NCI-H2107 treated with DMSO at 0.1 percent for 48 hours (cell line): ENCODE results near the gene SH2D3A.
"Not testable (repeated sequence)": the region's sequence is repeated elsewhere in the genome, so short reads cannot be mapped to it uniquely, and the experiment has no call there.

Experiments used
- DNase-seq: peaks from one replicate; lab custom pipeline; 2025; ENCODE audit not compliant: unreplicated experiment; lab: John Stamatoyannopoulos, UW

Gene SH2D3A

DNA sequence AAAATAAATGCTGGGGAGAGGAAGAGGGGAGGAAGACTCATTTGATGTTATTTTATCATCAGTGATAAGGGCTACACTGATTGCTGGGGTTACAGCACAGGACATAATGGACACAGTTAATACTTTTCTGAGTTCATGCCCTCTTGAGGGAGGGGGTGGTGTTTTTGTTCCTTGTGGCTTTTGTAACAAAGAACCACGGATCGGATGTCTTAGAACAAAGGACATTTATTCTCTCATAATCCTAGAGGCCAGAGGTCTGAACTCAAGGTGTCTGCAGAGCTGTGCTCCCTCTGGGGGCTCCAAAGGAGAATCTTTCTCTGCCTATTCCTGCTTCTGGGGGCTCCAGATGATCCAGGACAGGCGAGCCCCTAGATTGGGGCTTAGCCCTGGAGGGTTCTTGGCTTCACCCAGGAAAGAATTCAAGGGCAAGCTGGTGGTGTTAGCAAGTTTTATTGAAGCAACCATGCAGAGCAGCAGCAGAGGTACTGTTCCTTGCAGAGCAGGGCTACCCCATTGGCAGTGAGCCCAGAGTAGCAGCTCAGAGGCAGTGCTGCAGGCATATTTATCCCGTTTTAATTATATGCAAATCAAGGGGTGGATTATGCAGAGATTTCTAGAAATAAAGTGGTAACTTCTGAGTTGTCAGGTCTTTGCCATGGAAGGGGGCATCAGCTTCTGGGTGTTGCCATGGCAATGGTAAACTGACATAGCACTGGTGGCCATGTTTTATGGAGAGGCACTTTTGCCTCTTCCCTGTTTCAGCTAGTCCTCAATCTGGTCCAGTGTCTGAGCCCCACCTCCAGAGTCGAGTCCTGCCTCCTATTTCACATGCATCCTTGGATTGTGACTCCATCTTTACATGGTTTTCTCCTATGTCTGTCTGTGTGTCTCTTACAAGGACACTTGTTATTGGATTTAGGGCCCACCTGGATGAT lies 23.2 kb upstream of the SH2D3A start:
- no peak for DNase-seq

DNA sequence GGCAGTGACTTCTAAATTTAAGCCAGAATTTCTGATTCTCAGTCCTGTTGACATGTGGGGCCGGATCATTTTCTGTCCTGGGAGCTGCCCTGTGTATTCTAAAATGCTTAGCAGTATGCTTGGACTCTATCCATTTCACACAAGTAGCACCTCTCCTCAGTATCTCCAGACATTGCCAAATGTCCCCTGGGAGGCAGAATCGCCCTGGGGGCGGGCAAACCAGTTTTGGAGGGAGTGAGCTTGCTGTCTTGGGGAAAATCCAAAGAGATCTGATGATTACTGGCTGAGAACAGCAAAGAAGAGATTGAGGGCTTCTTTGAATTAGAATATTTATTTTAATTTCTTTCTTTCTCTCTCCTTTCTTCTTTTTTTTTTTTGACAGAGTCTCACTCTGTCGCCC lies 21.7 kb upstream of the SH2D3A start:
- no peak for DNase-seq

DNA sequence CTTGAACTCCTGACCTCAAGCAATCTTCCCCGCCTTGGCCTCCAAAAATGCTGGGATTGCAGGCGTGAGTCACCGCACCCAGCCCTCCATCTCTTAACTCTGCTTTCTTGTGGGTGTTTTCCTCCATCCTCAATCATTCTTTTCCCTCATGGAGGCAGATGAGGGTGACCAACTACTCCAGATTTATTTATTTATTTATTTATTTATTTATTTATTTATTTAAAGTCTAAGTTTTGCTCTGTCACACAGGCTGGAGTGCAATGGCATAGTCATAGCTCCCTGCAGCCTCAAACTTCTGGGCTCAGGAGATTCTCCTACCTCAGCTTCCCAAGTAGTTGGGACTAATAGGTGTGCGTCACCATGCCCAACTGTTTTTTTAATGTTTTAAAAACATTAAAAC lies 20.2 kb upstream of the SH2D3A start:
- DNase-seq = no peak

DNA sequence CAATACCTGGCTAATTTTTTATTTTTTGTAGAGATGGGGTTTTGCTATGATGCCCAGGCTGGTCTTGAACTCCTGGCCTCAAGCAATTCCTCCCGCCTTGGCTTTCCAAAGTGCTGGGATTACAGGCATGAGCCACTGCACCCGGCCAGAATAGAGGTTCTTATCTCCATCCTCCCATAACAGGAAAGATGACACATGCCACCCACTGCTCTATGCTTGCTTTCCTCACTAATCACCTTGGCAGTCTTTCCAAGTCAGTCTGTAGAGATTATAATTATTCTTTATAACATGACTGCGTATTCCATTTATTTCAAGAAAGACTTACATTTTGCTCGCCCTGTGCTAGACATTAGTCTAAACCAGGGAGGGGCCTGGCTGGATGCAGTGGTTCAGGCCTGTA lies 12.0 kb upstream of the SH2D3A start:
- no peak for DNase-seq

DNA sequence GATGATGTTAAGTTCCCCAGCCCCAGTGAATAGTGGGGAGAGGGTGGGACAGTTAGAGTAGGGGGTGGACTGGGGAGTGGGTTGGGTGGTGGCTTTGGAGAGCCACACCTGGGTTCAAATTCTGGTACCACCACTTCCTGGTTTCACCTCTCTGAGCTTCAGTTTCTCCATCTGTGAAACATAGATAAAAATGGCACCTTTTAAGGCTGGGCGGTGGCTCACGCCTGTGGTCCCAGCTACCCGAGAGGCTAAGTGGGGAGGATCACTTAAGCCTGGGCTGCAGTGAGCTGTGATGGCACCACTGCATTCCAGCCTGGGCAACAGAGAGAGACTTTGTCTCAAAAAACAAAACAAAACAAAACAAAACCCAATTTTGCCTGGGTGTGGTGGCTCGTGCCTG lies 11.2 kb upstream of the SH2D3A start:
- DNase-seq = no peak

DNA sequence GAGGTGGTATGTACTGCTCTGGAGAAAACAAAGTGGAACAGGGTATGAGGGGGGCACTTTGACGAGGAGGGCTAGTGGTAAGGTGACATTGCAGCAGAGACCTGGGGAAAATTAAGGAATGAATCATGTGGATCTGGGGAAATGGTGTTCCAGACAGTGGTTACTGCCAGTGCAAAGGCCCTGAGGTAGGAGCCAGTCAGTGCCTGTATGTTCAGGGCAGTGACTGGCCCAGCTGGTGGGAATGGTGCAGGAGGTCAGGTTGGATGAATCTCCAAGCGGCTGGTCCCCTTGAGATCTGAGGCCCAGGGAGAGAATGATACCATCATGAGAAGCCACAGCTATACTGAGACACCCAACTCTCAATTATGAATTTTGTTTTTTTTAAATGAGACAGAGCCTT lies 10.2 kb upstream of the SH2D3A start:
- DNase-seq = no peak

DNA sequence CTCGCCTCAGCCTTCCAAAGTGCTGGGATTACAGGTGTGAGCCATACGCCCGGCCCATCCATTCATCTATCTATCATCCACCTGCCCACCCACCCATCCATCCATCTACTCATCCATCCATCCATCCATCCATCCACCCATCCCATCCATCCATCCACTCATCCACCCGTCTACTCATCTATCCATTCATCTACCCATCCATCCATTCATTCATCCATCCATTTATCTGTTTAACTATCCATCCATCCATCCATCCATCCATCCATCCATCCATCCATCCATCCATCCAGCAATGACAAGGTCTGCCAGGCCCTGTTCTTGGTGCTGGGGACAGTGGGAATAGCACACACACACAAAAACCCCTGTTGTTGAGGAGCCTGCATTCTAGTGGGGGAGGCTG lies 9.8 kb upstream of the SH2D3A start:
- DNase-seq = no peak

DNA sequence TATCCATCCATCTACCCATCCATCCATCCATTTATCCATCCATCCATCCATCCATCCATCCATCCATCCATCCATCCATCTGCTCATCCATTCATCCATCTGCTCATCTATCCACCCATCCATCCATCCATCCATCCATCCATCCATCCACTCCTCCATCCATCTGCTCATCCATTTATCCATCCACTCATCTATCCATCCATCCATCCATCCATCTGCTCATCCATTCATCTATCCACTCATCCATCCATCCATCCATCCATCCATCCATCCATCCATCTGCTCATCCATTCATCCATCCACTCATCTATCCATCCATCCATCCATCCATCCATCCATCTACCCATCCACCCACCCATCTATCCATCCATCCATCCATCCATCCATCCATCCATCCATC lies 8.8 kb upstream of the SH2D3A start:
- DNase-seq = not testable (repeated sequence)

DNA sequence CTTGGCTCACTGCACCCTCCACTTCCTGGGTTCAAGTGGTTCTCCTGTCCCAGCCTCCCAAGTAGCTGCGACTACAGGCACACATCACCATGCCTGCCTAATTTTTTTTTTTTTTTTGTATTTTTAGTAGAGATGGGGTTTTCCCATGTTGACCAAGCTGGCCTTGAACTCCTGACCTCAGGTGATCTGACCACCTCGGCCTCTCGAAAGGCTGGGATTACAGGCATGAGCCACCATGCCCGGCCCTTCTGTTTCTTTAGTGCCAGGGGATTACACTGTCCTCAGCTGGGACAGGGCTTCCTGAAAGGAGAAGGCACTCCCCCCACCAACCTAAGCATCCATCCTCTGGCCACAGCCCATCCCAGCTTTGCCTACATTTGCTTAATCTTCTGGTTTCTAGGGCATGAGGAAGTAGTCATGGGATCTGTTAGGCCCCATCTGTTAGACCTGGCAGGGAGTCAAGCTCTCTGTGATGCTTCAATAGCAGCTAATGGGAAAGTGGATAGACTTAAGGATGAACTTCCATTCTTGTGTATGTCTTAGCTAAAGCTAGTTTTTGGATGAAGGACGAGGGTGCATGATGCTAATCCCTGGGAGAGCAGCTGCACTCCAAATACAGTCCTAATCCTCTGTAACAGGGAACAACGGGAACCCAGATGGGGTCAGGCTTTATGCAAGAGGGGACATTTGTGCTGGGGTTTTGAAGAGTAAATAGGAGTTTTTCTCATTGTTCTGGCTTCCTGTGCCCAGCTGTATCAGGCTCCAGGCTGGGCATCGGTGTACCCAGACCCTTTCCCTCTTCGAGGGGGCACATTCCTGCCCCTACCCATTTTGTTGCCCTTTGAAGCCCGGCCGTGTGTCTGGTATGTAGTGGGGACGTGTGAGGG lies 7.8 kb upstream of the SH2D3A start:
- DNase-seq = no peak

DNA sequence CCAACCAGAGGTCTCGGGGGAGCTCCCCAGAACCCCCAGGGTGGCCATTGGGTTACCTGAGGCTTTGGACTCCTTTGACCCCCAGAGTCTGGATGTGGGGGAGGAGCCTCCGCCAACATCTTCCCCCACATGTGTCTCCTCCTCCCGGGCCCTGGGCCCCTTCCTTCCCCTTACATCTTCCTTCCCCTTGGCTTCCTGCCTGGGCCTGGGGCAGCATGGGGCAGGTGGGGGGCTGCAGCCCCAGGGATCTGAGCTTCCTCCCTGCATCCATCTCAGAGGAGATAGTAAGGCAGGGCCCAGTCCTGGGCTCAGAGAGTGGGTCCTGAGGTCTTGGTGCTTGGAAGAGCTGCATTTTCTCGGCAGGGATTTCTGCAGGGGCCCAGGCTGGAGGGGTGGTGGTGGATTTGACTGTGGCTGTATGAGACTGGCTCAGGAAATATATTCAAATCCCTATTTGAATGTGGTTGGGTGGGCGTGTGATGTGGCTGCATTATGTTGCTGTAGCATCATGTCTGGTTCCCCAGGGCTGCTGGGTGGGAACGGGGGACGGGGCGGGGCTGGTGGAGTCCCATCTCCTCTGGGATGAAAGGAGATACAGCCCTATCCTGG lies 6.2 kb upstream of the SH2D3A start:
- DNase-seq = no peak

DNA sequence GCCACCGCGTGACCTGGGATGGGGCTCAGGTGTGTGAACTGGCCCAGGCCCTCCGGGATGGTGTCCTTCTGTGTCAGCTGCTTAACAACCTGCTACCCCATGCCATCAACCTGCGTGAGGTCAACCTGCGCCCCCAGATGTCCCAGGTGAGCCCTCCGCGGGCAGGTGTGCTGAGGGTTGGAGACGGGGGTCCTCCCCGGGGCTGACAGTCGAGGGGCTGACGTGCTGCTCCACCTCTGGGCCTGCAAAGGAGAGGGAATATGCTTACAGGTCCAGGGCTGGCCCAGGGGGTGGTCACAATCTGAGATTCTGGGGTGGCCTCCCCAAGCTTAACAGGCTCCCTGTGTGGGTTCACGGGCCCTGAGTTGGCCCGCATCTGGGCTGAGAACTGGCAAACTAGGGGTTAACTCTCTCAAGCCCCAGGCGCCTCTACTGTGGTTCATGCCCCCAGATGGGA lies 5.7 kb upstream of the SH2D3A start:
- no peak for DNase-seq

DNA sequence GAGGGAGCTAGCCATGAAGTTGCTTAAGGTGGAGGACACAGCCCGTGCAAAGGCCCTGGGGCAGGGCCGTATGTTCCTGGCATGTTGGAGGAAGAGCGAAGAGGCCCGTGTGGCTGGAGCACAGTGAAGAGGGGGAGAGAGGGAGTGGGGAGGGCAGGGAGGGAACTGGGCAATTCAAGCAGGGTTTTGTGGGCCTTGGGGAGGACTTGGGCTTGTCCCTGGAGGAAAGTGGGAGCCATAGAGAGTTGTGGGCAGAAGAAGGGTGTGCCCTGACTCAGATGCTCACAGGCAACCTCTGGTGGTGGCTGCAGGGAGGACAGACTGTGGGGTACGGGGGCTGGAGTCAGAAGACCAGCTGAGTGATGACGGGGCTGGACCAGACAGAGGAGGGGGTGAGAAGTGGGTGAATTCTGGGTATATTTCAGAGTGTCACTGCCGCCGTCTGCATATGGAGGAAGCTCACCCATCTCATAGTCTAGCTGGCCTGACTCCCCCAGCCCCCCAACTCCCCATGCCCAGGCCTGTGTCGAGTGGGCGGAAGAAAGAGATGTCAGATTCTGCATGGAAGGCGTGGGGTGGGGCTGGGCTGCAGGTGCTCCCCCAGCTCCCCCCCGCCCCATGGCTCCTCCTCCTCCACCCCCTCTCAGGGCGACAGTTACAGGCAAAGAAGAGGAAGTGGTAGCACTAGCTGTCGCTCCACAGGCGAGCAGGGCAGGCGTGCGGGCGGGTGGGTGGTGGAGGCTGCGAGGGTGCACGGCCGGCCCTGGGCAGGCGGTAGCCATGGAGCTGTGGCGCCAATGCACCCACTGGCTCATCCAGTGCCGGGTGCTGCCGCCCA lies 5.0 kb upstream of the SH2D3A start, which contains the start of gene VAV1:
Gene VAV1 (plus strand): TSS at position 681 of the 838 bp plus-strand sequence. CDS start 100 bp downstream, at position 781.
- no peak for DNase-seq

DNA sequence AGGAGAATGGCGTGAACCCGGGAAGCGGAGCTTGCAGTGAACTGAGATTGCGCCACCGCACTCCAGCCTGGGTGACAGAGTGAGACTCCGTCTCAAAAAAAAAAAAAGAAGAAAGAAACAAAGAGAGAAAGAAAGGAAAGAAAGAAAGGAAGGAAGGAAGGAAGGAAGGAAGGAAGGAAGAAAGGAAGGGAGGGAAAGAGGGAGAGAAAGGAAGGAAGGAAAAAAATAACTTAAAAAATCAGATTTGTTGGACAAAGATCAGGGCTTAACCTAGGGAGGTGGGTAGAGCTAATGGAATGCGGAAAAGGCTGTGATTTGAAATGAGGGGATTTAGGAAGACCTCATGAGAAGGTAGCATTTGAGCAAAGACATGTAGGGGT lies 4.4 kb upstream of the SH2D3A start:
- not testable (repeated sequence) for DNase-seq

DNA sequence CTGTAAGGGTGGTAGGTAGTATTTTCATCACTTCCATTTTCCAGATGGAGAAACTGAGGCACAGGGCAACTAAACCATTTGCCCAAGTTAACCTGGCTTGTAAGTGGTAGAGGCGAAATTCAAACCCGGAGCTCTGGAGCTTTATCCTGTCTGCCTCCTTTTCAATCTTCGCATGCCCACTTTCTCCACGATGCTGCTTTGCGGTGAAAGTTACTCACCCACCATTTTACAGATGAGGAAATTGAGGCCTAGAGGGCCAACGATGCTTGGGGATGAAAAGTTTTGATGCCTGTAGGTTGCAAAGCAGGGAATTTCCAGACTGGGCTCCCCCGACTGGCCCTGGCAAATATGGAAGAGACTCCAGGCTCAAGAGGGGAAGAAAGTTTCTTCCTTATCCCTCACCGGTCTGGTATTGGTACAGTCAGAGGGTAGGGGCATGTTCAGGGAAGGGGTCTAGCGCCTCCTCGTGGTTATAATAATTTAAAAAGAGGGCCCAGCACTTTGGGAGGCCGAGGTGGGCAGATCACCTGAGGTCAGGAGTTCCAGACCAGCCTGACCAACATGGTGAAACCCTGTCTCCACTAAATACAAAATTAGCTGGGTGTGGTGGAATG lies 1.9 kb upstream of the SH2D3A start:
- no peak for DNase-seq

DNA sequence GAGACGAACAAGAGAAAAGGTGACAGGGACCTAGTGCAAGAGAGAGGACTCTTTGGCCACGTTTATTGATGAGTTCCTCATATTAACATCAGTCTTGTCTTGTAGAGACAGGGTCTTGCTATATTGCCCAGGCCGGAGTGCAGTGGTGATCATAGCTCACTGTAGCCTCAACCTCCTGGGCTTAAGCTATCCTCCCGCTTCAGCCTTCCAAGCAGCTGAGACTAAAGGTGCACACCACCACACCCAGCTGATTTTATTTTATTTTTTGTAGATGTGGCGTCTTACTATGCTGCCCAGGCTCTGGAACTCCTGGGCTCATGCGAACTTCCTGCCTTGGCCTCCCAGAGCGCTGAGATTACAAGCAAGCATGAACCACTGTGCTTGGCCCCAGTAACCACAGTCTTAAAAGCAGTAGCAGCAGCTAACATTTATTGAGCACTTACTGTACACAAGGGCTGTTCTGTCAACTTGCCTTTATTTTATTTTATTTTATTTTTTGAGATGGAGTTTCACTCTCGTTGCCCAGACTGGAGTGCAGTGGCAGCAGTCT lies 1.1 kb upstream of the SH2D3A start:
- no peak for DNase-seq

DNA sequence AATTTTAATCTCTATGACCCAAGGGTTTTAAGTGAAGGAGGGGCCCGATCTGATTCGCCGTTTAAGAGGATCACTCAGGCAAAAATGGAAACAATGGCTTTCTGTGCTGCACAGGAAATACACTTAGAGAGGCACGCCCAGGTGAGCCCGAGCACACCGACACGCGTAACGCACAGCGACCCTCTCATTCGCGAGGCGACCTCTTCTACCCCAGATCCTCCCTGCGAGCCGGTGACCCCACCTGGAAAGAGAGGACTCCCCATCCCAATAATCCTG lies 216 bp downstream of the SH2D3A start:
- DNase-seq = no peak

DNA sequence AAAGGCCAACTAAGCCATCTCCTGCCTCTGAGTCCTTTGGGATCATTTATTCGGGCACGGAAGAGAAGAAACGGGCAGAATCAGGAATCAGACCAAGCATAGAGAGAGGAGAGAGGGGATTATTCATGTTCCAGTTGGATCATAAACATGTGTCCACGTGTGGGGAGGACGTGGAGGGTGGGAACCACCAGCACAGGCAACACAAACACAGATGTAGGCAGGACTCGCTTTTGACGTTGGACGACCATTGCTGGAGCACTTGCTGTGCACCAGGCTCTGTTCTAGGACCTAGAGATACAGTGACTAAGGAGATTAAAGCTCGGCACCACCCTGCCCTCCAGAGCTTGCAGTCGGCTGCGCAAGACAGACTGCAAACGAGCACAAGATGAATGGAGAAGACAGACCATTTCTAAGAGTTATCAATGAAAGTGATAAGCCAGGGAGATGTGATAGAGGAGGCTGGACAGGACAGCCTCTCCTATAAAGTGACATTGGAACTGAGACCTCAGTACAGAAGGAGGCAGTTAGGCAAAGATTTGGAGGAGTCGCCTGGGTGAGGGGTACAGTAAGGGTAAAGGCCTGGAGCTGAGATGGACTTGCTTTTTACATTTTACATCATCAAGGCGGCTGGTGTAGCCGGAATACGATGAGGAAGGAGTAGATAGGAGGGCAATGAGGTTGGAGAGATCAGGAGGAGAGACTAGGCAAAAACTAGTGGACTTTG lies 716 bp downstream of the SH2D3A start:
- DNase-seq = no peak

DNA sequence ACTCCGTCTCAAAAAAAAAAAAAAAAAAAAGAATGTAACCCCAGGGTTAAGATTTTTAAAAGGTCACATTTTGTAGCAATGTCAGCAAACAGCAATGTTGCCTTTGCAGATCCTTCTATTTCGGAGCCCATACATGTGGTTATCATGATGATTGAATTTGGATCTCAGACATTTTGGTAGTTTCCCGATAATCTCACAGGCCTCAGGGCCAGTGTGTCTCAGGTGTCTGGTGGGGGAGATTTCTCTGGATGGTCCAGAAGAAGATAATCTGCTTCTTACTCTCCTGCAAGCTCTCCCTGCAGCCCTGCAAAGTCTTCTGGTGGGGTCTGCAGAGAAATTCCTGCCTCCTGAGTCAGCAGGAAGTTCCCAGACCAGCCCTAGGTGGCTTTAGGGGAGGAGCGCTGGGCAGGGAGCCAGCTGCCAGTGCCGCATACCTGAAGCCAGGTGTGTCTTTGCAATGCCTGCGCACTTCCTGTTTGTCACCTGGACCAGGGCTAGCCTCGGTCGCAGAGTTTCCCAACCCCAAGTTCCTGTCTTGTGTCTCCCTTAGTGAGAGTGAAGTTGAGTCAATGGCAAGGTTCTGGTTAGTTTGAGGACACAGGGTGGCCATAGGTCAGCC lies 1.4 kb downstream of the SH2D3A start:
- no peak for DNase-seq

DNA sequence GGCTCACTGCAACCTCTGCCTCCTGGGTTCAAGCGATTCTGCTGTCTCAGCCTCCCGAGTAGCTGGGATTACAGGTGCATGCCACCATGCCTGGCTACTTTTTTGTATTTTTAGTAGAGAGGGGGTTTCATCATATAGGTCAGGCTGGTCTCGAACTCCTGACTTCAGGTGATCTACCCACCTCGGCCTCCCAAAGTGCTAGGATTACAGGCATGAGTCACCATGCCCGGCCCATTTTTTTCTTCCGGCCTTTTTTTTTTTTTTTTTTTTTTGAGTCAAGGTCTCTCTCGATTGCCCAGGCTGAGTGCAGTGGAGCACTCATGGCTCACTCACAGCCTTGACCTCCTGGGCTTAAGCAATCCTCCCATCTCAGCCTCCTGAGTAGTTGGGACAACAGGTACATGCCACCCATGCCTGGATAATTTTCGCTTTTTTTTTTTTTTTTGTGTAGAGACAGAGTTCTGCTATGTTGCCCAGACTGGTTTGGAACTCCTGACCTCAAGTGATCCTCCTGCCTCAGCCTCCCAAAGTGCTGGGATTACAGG lies 4.9 kb downstream of the SH2D3A start:
- DNase-seq = not testable (repeated sequence)
